A673 (cell line): ENCODE results near the gene UCP3. TPM values are rescaled to one million over a fixed set of nuclear protein-coding genes. Genes with fewer than 3 reads are reported as not detected.

Experiments used
- BruUV-seq: library from RNA; stranded (reverse); fragments of 400-500 nt; replicated peaks from 2 replicates; lab custom pipeline; 2021; lab: Mats Ljungman, UMichigan
- CTCF ChIA-PET: fragments of 300-600 bp; sonication (Branson Sonifier 250); formaldehyde crosslinking; loops from one replicate; lab custom pipeline; 2022; ENCODE audit warnings: antibody characterized with exemption; lab: Charles Lee
- POLR2A ChIA-PET: fragments of 300-600 bp; sonication (Branson Sonifier 250); formaldehyde crosslinking; loops from one replicate; lab custom pipeline; 2022; ENCODE audit warnings: antibody characterized with exemption; ENCODE audit not compliant: low non-redundant PET; lab: Charles Lee
- DNase-seq: peaks from one replicate; pipeline ENCODE4 v3.0.0-alpha.2; 2015; ENCODE audit warnings: low spot score
- H3K27ac ChIP-seq: fragments of 200-600 bp; sonication (generic); 2 replicates; pipeline ENCODE4 v1.5.1; 2016; ENCODE audit warnings: mixed run types, low read depth, mild to moderate bottlenecking, mixed read lengths, antibody characterized with exemption, low read length; ENCODE audit not compliant: poor library complexity, severe bottlenecking
- H3K27me3 ChIP-seq: fragments of 200-600 bp; sonication (generic); replicated peaks from 2 replicates; pipeline ENCODE4 v1.6.1; 2017; ENCODE audit warnings: mixed run types, low read depth, mild to moderate bottlenecking, mixed read lengths, antibody characterized with exemption, low read length; ENCODE audit not compliant: insufficient read depth, poor library complexity
- H3K36me3 ChIP-seq: fragments of 200-600 bp; sonication (generic); 2 replicates; pipeline ENCODE4 v1.6.1; 2016; ENCODE audit warnings: mixed run types, mild to moderate bottlenecking, mixed read lengths, antibody characterized with exemption, low read length; ENCODE audit not compliant: insufficient read depth, poor library complexity, severe bottlenecking
- H3K4me1 ChIP-seq: fragments of 200-600 bp; sonication (generic); 2 replicates; pipeline ENCODE4 v1.6.1; 2017; ENCODE audit warnings: mixed run types, mild to moderate bottlenecking, mixed read lengths, antibody characterized with exemption, low read length; ENCODE audit not compliant: insufficient read depth, poor library complexity, severe bottlenecking
- H3K4me3 ChIP-seq: fragments of 200-600 bp; sonication (generic); 2 replicates; pipeline ENCODE4 v1.5.1; 2016; ENCODE audit warnings: low read depth, mixed run types, mild to moderate bottlenecking, mixed read lengths, low read length; ENCODE audit not compliant: poor library complexity, severe bottlenecking
- H3K9me3 ChIP-seq: fragments of 200-600 bp; sonication (generic); 2 replicates; pipeline ENCODE4 v1.6.1; 2016; ENCODE audit warnings: mixed run types, low read depth, mild to moderate bottlenecking, mixed read lengths, antibody characterized with exemption, low read length; ENCODE audit not compliant: poor library complexity, severe bottlenecking
- CTCF ChIP-seq: fragments of 300-800, 200-600 bp; sonication (generic); conservative IDR thresholded peaks from 2 replicates; pipeline ENCODE4 v1.5.1; 2017; ENCODE audit warnings: low read depth, mild to moderate bottlenecking, antibody characterized with exemption, low read length, moderate library complexity, mixed read lengths
- EZH2 ChIP-seq: fragments of 200-600 bp; sonication (generic); IDR thresholded peaks from 2 replicates; pipeline ENCODE4 v1.6.1; 2017; ENCODE audit warnings: borderline replicate concordance, low read depth, mild to moderate bottlenecking, mixed read lengths, antibody characterized with exemption, low read length; ENCODE audit not compliant: poor library complexity, severe bottlenecking
- intact Hi-C: fragments of 100-400 bp; cut with micrococcal nuclease; formaldehyde crosslinking; loops from one replicate; pipeline ENCODE4 v1.10.0; 2022; ENCODE audit not compliant: unreplicated experiment
- total RNA-seq: library from RNA; stranded (reverse); gene quantifications from 2 replicates; pipeline ENCODE4 v1.2.3, GENCODE V29; 2021

Gene UCP3
- total RNA-seq, 1 experiment from 2014 or later: 3.6 TPM

- Histone ChIP-seq H3K36me3 (peaks cover 41% of the 10 kb centered on the region), H3K27ac (no peak overlapping the region), H3K9me3 (no peaks in the 10 kb centered on the region), H3K4me1 (no peaks in the 10 kb centered on the region), H3K4me3 (no peak overlapping the region), H3K27me3 (no peaks in the 10 kb centered on the region)
- intact Hi-C loops: loop anchor here (5.0 kb wide), 1 partner anchor 474 kb away; no protein-coding TSS in a partner anchor
- ChIA-PET POLR2A (no interaction called here), CTCF (interaction anchor here (0.5 to 1.2 kb wide), 2 partner anchors 8 to 73 kb away, joined by 3 to 4 read pairs; no protein-coding TSS in a partner anchor)
- no TSS peak for BruUV-seq
- no peak for DNase-seq
- TF ChIP-seq EZH2 (no peak), CTCF (no peak)
Measured at GRCh38 chr11:73972620-73973449, 36.0 kb downstream of the UCP3 start.

GRCh38 chr11:73972187-73972586 is 36.7 kb downstream of the UCP3 start:
- no peak for DNase-seq
- H3K4me3 ChIP-seq: no peak overlapping the region
- intact Hi-C loops: loop anchor here (5.0 kb wide), 1 partner anchor 475 kb away; no protein-coding TSS in a partner anchor
- no peaks in the 10 kb centered on the region for H3K27me3 ChIP-seq
- ChIA-PET POLR2A (interaction anchor here (0.7 kb wide), 1 partner anchor 525 kb away, joined by 3 read pairs; no protein-coding TSS in a partner anchor), CTCF (interaction anchor here (0.5 to 1.2 kb wide), 2 partner anchors 8 to 73 kb away, joined by 3 to 4 read pairs; no protein-coding TSS in a partner anchor)
- H3K9me3 ChIP-seq: no peaks in the 10 kb centered on the region
- no peak for TF ChIP-seq CTCF
- no TSS peak for BruUV-seq
- H3K4me1 ChIP-seq: no peaks in the 10 kb centered on the region
- no peak overlapping the region for H3K27ac ChIP-seq
- peaks cover 34% of the 10 kb centered on the region for H3K36me3 ChIP-seq

- no peak for DNase-seq
- BruUV-seq: no TSS peak
- TF ChIP-seq EZH2 (no peak), CTCF (no peak)
- Histone ChIP-seq H3K4me1 (no peaks in the 10 kb centered on the region), H3K27ac (no peak overlapping the region), H3K9me3 (no peaks in the 10 kb centered on the region), H3K4me3 (no peak overlapping the region), H3K36me3 (peaks cover 25% of the 10 kb centered on the region), H3K27me3 (no peaks in the 10 kb centered on the region)
- ChIA-PET CTCF (no interaction called here), POLR2A (no interaction called here)
- intact Hi-C loops: loop anchor here (5.0 kb wide), 1 partner anchor 476 kb away; no protein-coding TSS in a partner anchor
Measured at GRCh38 chr11:73971175-73971719, 37.6 kb downstream of the UCP3 start.
